DND-41 (cell line): ENCODE data around the gene LDB2.

Experiments used
- ATAC-seq: fragments of 200-7000 bp; cut with Tn5 transposase; 3 replicates; pipeline ENCODE4 v1.9.1; 2021; ENCODE audit warnings: low read depth; ENCODE audit not compliant: insufficient read depth
- DNase-seq: peaks from one replicate; pipeline ENCODE4 v3.0.0-alpha.2; 2020
- H2AFZ ChIP-seq: 2 replicates; pipeline ENCODE4 v1.6.0; 2012; ENCODE audit warnings: low read depth, low read length
- H3K27ac ChIP-seq: 2 replicates; pipeline ENCODE4 v1.5.1; 2012; ENCODE audit warnings: low read length, inconsistent platforms
- H3K27me3 ChIP-seq: fragments of 200-600 bp; sonication (generic); 2 replicates; pipeline ENCODE4 v1.6.0; 2012; ENCODE audit warnings: low read length, mild to moderate bottlenecking, inconsistent platforms; ENCODE audit not compliant: insufficient read depth, poor library complexity
- H3K36me3 ChIP-seq: 2 replicates; pipeline ENCODE4 v1.5.1; 2012; ENCODE audit warnings: low read length, inconsistent platforms; ENCODE audit not compliant: insufficient read depth
- H3K4me1 ChIP-seq: 2 replicates; pipeline ENCODE4 v1.5.1; 2012; ENCODE audit warnings: mild to moderate bottlenecking, low read length; ENCODE audit not compliant: insufficient read depth
- H3K4me2 ChIP-seq: 2 replicates; pipeline ENCODE4 v1.6.0; 2012; ENCODE audit warnings: mild to moderate bottlenecking, moderate library complexity, low read length, inconsistent platforms; ENCODE audit not compliant: insufficient read depth
- H3K4me3 ChIP-seq, 2 experiments: fragments of 200-600 bp in 1 of 2; shearing (Covaris generic) in 1 of 2; 2 replicates each; pipeline ENCODE4 v1.5.1; 2012 to 2016; ENCODE audit warnings: inconsistent platforms in 2 of 2, low read length in 2 of 2, mild to moderate bottlenecking in 2 of 2, low read depth in 1 of 2, moderate library complexity in 1 of 2
- H3K79me2 ChIP-seq: 2 replicates; pipeline ENCODE4 v1.6.0; 2012; ENCODE audit warnings: low read length, inconsistent platforms; ENCODE audit not compliant: insufficient read depth
- H3K9ac ChIP-seq: 2 replicates; pipeline ENCODE4 v1.6.0; 2012; ENCODE audit warnings: low read depth, mild to moderate bottlenecking, inconsistent platforms, low read length, moderate library complexity
- H3K9me3 ChIP-seq: 2 replicates; pipeline ENCODE4 v1.5.1; 2012; ENCODE audit warnings: low read length, moderate library complexity, mild to moderate bottlenecking, inconsistent platforms; ENCODE audit not compliant: insufficient read depth, severe bottlenecking
- H4K20me1 ChIP-seq: 2 replicates; pipeline ENCODE4 v1.6.0; 2012; ENCODE audit warnings: low read length; ENCODE audit not compliant: insufficient read depth
- EZH2 ChIP-seq: IDR thresholded peaks from 3 replicates; pipeline ENCODE4 v1.6.1; 2012; ENCODE audit warnings: borderline replicate concordance, low read depth, mild to moderate bottlenecking, moderate library complexity, low read length, inconsistent platforms; ENCODE audit not compliant: severe bottlenecking
- TF ChIP-seq, protein P1 (sequence below): IDR thresholded peaks from 2 replicates; pipeline ENCODE4 v1.5.1; 2012; ENCODE audit warnings: borderline replicate concordance, low read length, moderate library complexity, mild to moderate bottlenecking; ENCODE audit not compliant: poor library complexity, severe bottlenecking; ENCODE audit errors: extremely low read depth

The LDB2 gene

DNA sequence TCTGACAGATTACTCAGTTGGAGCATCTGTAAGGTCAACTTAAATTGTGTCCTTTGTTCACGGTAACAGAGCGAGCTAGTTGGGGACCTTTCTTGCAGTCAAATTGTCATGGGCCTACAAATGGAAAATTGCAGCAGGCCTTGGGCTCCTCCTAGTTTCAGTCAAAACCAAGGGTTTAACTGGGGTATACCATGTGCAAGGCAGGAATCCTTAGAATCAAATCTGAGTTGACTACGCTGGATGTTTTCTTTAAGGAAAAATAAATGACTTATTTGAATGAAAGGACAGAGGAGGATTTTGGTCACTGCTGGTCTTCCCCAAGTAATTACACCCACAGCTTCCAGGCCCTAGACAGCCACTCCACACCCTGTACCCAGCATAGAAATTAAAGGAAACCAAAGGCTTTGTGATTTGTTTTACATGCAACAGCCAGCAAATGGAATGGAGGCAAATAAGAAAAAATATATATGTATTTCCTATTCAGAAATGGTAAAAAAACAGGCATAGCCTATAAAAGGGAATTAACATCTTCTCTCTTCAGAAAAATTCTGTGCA, 307.1 kb downstream of the LDB2 start:
- H3K4me3 ChIP-seq = no peak overlapping the region
- no peak overlapping the region for H3K4me2 ChIP-seq
- H2AFZ ChIP-seq = no peak overlapping the region
- no peaks in the 10 kb centered on the region for H4K20me1 ChIP-seq
- no peaks in the 10 kb centered on the region for H3K79me2 ChIP-seq
- no peak overlapping the region for H3K9ac ChIP-seq
- H3K36me3 ChIP-seq = no peaks in the 10 kb centered on the region
- ATAC-seq = no peak
- TF ChIP-seq EZH2 = no peak
- TF ChIP-seq, protein P1, sequence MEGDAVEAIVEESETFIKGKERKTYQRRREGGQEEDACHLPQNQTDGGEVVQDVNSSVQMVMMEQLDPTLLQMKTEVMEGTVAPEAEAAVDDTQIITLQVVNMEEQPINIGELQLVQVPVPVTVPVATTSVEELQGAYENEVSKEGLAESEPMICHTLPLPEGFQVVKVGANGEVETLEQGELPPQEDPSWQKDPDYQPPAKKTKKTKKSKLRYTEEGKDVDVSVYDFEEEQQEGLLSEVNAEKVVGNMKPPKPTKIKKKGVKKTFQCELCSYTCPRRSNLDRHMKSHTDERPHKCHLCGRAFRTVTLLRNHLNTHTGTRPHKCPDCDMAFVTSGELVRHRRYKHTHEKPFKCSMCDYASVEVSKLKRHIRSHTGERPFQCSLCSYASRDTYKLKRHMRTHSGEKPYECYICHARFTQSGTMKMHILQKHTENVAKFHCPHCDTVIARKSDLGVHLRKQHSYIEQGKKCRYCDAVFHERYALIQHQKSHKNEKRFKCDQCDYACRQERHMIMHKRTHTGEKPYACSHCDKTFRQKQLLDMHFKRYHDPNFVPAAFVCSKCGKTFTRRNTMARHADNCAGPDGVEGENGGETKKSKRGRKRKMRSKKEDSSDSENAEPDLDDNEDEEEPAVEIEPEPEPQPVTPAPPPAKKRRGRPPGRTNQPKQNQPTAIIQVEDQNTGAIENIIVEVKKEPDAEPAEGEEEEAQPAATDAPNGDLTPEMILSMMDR = no peak
- DNase-seq = no peak
- no peaks in the 10 kb centered on the region for H3K9me3 ChIP-seq
- peaks cover 2% of the 10 kb centered on the region for H3K27me3 ChIP-seq
- no peak overlapping the region for H3K27ac ChIP-seq
- no peaks in the 10 kb centered on the region for H3K4me1 ChIP-seq

DNA sequence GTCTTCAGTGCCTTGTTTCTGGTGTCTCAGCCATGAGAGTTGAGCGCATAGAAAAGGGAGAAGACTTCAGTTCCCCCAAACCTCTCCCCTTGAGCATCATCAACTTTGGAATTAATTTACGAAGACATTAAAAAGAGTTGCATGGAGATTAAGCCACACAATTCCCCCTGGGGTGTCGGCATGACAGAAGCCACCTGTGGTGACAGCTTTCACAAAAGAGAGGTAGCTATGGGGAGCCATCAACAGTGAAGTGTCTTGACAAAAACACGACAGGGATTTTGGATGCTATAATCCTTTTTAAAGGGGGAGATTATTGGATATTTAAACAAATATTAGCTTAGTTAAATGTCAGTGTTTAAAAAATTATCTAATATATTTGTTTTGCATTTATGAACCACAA, 307.6 kb downstream of the LDB2 start:
- Histone ChIP-seq H3K36me3 (no peaks in the 10 kb centered on the region), H3K27ac (no peak overlapping the region), H3K9me3 (no peaks in the 10 kb centered on the region), H3K79me2 (no peaks in the 10 kb centered on the region), H3K4me2 (no peak overlapping the region), H3K4me3 (no peak overlapping the region), H4K20me1 (no peaks in the 10 kb centered on the region), H2AFZ (no peak overlapping the region), H3K4me1 (no peaks in the 10 kb centered on the region), H3K27me3 (peaks cover 2% of the 10 kb centered on the region), H3K9ac (no peak overlapping the region)
- TF ChIP-seq EZH2 = no peak
- TF ChIP-seq, protein P1 = no peak
- no peak for ATAC-seq
- no peak for DNase-seq

DNA sequence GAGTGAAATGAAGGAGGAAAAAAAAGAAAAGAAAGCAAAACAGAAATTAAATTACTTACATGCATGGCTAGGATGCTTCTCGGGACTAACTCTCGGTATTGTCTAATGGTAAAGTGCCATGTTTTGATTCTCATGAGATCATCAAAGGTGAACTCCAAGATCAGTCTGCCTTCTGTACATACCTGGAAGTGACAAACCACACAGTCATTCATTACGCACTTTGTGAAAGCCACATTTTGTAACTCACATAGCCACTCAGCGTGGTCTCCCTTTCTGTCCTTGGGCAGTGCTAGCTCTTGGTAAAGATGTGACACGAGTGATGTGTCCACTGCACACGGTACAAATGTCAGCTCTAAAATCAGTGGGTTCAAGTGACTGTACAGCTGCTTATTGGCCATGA, 309.8 kb downstream of the LDB2 start:
- Histone ChIP-seq H2AFZ (no peak overlapping the region), H3K9me3 (no peaks in the 10 kb centered on the region), H3K79me2 (no peaks in the 10 kb centered on the region), H4K20me1 (no peaks in the 10 kb centered on the region), H3K27ac (no peak overlapping the region), H3K9ac (no peak overlapping the region), H3K36me3 (no peaks in the 10 kb centered on the region), H3K4me2 (no peak overlapping the region), H3K27me3 (no peaks in the 10 kb centered on the region), H3K4me3 (no peak overlapping the region), H3K4me1 (no peaks in the 10 kb centered on the region)
- TF ChIP-seq EZH2 = no peak
- TF ChIP-seq, protein P1 = no peak
- DNase-seq = no peak
- no peak for ATAC-seq

DNA sequence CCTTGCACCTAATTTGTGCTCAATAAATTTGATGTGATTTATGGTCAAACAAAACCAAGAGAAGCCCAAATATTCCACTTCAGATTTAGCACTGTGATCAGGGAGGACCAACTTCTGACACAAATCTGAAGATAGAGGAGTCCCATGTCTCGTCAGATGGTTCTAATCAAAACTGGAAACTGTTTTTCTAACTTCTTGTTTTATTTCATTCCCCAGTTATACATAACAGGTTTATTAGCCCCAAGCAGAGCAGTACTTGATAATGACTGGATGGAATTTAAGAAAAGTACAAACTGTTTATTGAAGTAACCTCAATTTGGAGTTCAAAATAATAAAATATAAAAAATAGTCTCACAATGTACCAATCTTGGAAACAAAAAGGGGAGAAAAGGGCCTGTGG, 310.3 kb downstream of the LDB2 start:
- no peak for TF ChIP-seq EZH2
- TF ChIP-seq, protein P1 = no peak
- Histone ChIP-seq H3K27ac (no peak overlapping the region), H3K4me2 (no peak overlapping the region)

More for the DNA sequence above, 310.3 kb downstream of the LDB2 start:
- Histone ChIP-seq H3K27me3 (no peaks in the 10 kb centered on the region), H4K20me1 (no peaks in the 10 kb centered on the region), H3K36me3 (no peaks in the 10 kb centered on the region), H3K9me3 (no peaks in the 10 kb centered on the region), H2AFZ (no peak overlapping the region), H3K4me1 (no peaks in the 10 kb centered on the region), H3K4me3 (no peak overlapping the region), H3K9ac (no peak overlapping the region), H3K79me2 (no peaks in the 10 kb centered on the region)
- ATAC-seq (no peak), DNase-seq (no peak)
